K562 (cell line): ENCODE results near the gene FASTK. TPM values are rescaled to one million over a fixed set of nuclear protein-coding genes. Genes with fewer than 3 reads are reported as not detected.

Experiments
- ATAC-seq: fragments of 200-7000 bp; cut with Tn5 transposase; 3 replicates; pipeline ENCODE4 v1.9.1; 2020; ENCODE audit warnings: moderate library complexity
- BruUV-seq: library from RNA; stranded (reverse); fragments of 400-500 nt; replicated peaks from 2 replicates; lab custom pipeline; 2021; lab: Mats Ljungman, UMichigan
- CTCF ChIA-PET: fragments of 300-600 bp; formaldehyde crosslinking; extraction: SDS; loops from one replicate; lab custom pipeline; 2021; ENCODE audit warnings: low intra/inter-chr PET ratio; lab: Yijun Ruan, JAX
- POLR2A ChIA-PET: fragments of 300-600, 350-650 bp; sonication (Branson Sonifier 250); formaldehyde crosslinking; extraction: SDS; loops from one replicate; lab custom pipeline; 2021; ENCODE audit warnings: antibody characterized with exemption, inconsistent platforms; lab: Yijun Ruan, JAX
- DNase-seq, 4 experiments: peaks; one replicate each; pipeline versions ENCODE4 v3.0.0 to v3.0.0-alpha.2; 2011 to 2018; ENCODE audit warnings: low spot score in 3 of 4, mixed read lengths in 3 of 4; ENCODE audit errors: extremely low read depth in 1 of 4
- FAIRE-seq: peaks from 2 replicates; lab custom pipeline; 2011; peaks lifted over from hg19 to GRCh38; lab: Jason Lieb, UNC
- H2AFZ ChIP-seq: 2 replicates; pipeline ENCODE4 v1.6.0; 2011; ENCODE audit warnings: low read depth, low read length, control low read depth, inconsistent platforms
- H3K27ac ChIP-seq: fragments of 200-600 bp; 3 replicates; pipeline ENCODE4 v1.8.0; 2011; ENCODE audit warnings: low read depth, mild to moderate bottlenecking, control low read depth, inconsistent platforms, low read length, moderate library complexity, mixed read lengths; ENCODE audit errors: extremely low read depth
- H3K27me3 ChIP-seq, 2 experiments: fragments of 300-600 bp in 1 of 2; 2 replicates in 1 of 2; 3 replicates in 1 of 2; pipeline versions ENCODE4 v1.6.0 to v1.8.0; 2011; ENCODE audit warnings: inconsistent platforms in 2 of 2, low read length in 2 of 2, mild to moderate bottlenecking in 1 of 2, mixed read lengths in 1 of 2, moderate library complexity in 1 of 2; ENCODE audit not compliant: control insufficient read depth in 2 of 2, insufficient read depth in 2 of 2
- H3K36me3 ChIP-seq: fragments of 300-600 bp; 3 replicates; pipeline ENCODE4 v1.8.0; 2011; ENCODE audit warnings: mild to moderate bottlenecking, low read length, inconsistent platforms; ENCODE audit not compliant: control insufficient read depth, insufficient read depth
- H3K4me1 ChIP-seq, 2 experiments: fragments of 200-600 bp in 1 of 2; replicated peaks in 1 of 2; 2 replicates in 1 of 2; 3 replicates in 1 of 2; pipeline versions ENCODE4 v1.5.1 to v1.8.0; 2011; ENCODE audit warnings: inconsistent platforms in 2 of 2, low read length in 2 of 2, mild to moderate bottlenecking in 1 of 2, mixed read lengths in 1 of 2, moderate library complexity in 1 of 2; ENCODE audit not compliant: control insufficient read depth in 2 of 2, insufficient read depth in 2 of 2
- H3K4me2 ChIP-seq: 2 replicates; pipeline ENCODE4 v1.6.1; 2011; ENCODE audit warnings: low read length, control low read depth, inconsistent platforms, mixed read lengths; ENCODE audit not compliant: insufficient read depth
- H3K4me3 ChIP-seq: fragments of 200-600 bp; sonication (generic), shearing (Covaris generic); 2 replicates; pipeline ENCODE4 v1.5.1; 2016; ENCODE audit warnings: control low read depth, inconsistent platforms
- H3K79me2 ChIP-seq: fragments of 200-600 bp; 3 replicates; pipeline ENCODE4 v1.8.0; 2011; ENCODE audit warnings: low read length, inconsistent platforms; ENCODE audit not compliant: control insufficient read depth, insufficient read depth
- H3K9ac ChIP-seq, 2 experiments: 2 replicates each; pipeline versions ENCODE4 v1.6.0 to v1.6.1; 2011; ENCODE audit warnings: low read depth in 2 of 2, low read length in 2 of 2, control low read depth in 1 of 2, inconsistent platforms in 1 of 2, mild to moderate bottlenecking in 1 of 2, mixed read lengths in 1 of 2; ENCODE audit not compliant: insufficient read depth in 1 of 2
- H3K9me1 ChIP-seq: one replicate; pipeline ENCODE4 v1.6.0; 2011; ENCODE audit warnings: inconsistent platforms, mild to moderate bottlenecking, low read length, moderate library complexity; ENCODE audit not compliant: control insufficient read depth, insufficient read depth
- H3K9me3 ChIP-seq: replicated peaks from 2 replicates; pipeline ENCODE4 v1.5.1; 2011; ENCODE audit warnings: low read depth, low read length, inconsistent platforms; ENCODE audit not compliant: control insufficient read depth, insufficient read depth
- H4K20me1 ChIP-seq: replicated peaks from 2 replicates; pipeline ENCODE4 v1.6.1; 2011; ENCODE audit warnings: low read length, inconsistent platforms, mixed read lengths; ENCODE audit not compliant: control insufficient read depth, insufficient read depth
- BRD4 ChIP-seq: fragments of 200-600 bp; sonication (generic); IDR thresholded peaks from 2 replicates; pipeline ENCODE4 v1.6.1; 2017; ENCODE audit warnings: inconsistent platforms
- CTCF ChIP-seq, 3 experiments: IDR thresholded peaks in 2 of 3; conservative IDR thresholded peaks in 1 of 3; 2 replicates each; pipeline ENCODE4 v1.5.1; 2011 to 2012; ENCODE audit warnings: low read length in 3 of 3, mild to moderate bottlenecking in 3 of 3, control low read depth in 2 of 3, improper control_type of control experiment in 1 of 3, inconsistent platforms in 1 of 3, low read depth in 1 of 3, mixed read lengths in 1 of 3, moderate library complexity in 1 of 3; ENCODE audit not compliant: insufficient read depth in 2 of 3
- HDAC1 ChIP-seq, 2 experiments: fragments of 450-650 bp; IDR thresholded peaks; 2 replicates each; pipeline ENCODE4 v1.6.1; 2016 to 2017; ENCODE audit warnings: inconsistent platforms in 1 of 2, mild to moderate bottlenecking in 1 of 2, moderate library complexity in 1 of 2
- NONO ChIP-seq, 2 experiments: fragments of 200-400 bp in 1 of 2; fragments of 450-650 bp in 1 of 2; formaldehyde crosslinking in 1 of 2; IDR thresholded peaks; 2 replicates each; pipeline ENCODE4 v1.6.1; 2017; ENCODE audit warnings: low read depth in 2 of 2, mild to moderate bottlenecking in 2 of 2, moderate library complexity in 2 of 2, low read length in 1 of 2
- NUFIP1 ChIP-seq: fragments of 450-650 bp; IDR thresholded peaks from 2 replicates; pipeline ENCODE4 v1.6.1; 2018; ENCODE audit not compliant: partially characterized antibody
- PHF20 ChIP-seq: fragments of 450-650 bp; IDR thresholded peaks from 2 replicates; pipeline ENCODE4 v1.6.1; 2018; ENCODE audit not compliant: partially characterized antibody
- PHF21A ChIP-seq: fragments of 450-650 bp; IDR thresholded peaks from 2 replicates; pipeline ENCODE4 v1.6.1; 2017; ENCODE audit warnings: low read depth, borderline replicate concordance
- POLR2G ChIP-seq: fragments of 200-400 bp; formaldehyde crosslinking; IDR thresholded peaks from 2 replicates; pipeline ENCODE4 v1.6.1; 2017; ENCODE audit warnings: low read depth, mild to moderate bottlenecking, antibody characterized with exemption, low read length, moderate library complexity
- SRSF9 ChIP-seq: fragments of 200-400 bp; formaldehyde crosslinking; IDR thresholded peaks from 2 replicates; pipeline ENCODE4 v1.6.1; 2017; ENCODE audit warnings: low read depth, low read length, borderline replicate concordance
- TFAP4 ChIP-seq: sonication (generic); formaldehyde crosslinking; IDR thresholded peaks from 2 replicates; pipeline ENCODE4 v1.8.0; 2022; ENCODE audit warnings: missing genetic modification reagents, mild to moderate bottlenecking, moderate library complexity, borderline replicate concordance
- ZMIZ1 ChIP-seq, 2 experiments: fragments of 150-350 bp in 1 of 2; IDR thresholded peaks; 2 replicates each; pipeline ENCODE4 v1.6.1; 2012 to 2016; ENCODE audit warnings: low read depth in 2 of 2, low read length in 2 of 2, mild to moderate bottlenecking in 1 of 2, moderate library complexity in 1 of 2
- ZNF408 ChIP-seq: fragments of 250-450 bp; sonication (Bioruptor Pico); IDR thresholded peaks from 2 replicates; pipeline ENCODE4 v1.4.0; 2020; ENCODE audit warnings: low read depth, mild to moderate bottlenecking, moderate library complexity
- WGBS: fragments of 100-300 bp; shearing (Covaris generic); methylation state at CpG from one replicate; pipeline ENCODE4 v1.1.6; 2016; ENCODE audit warnings: low coverage, mixed read lengths; ENCODE audit not compliant: insufficient coverage; ENCODE audit errors: missing lambda C conversion rate; 5-methylcytosine and 5-hydroxymethylcytosine counted together
- in situ Hi-C: fragments of 300-500 bp; cut with MboI; formaldehyde crosslinking; loops from 4 replicates; pipeline ENCODE4 v1.15.0; 2018; ENCODE audit warnings: inconsistent platforms, mixed read lengths
- intact Hi-C: fragments of 100-400 bp; cut with micrococcal nuclease; formaldehyde crosslinking; loops from 2 replicates; pipeline ENCODE4 v1.14.2; 2022
- polyA plus RNA-seq, 8 experiments: library from polyadenylated mRNA; depleted of rRNA in 4 of 8; stranded (reverse) in 5 of 8; unstranded in 3 of 8; fragments of >200 nt; fragmentation: Nextera tagmentation in 2 of 8; fragmentation: Illumina TruSeq in 1 of 8; extraction: Ambion mirVana in 2 of 8; extraction: Trizol in 1 of 8; gene quantifications; 2 replicates each; pipeline versions ENCODE4 v1.2.1 to v1.2.3, GENCODE V29; 2011 to 2014; ENCODE audit warnings: inconsistent platforms in 1 of 8, missing spikeins in 1 of 8
- total RNA-seq, 7 experiments: library from RNA; depleted of rRNA in 6 of 7; stranded (reverse); fragments of >200 nt in 6 of 7; fragmentation: Illumina TruSeq in 2 of 7; extraction: Trizol in 2 of 7; gene quantifications; 2 replicates each; pipeline versions ENCODE4 v1.2.1 to v1.2.3, GENCODE V29; 2011 to 2021; ENCODE audit warnings: low replicate concordance in 1 of 7

The FASTK gene
- total and polyA plus RNA-seq, 9 of the 15 experiments (the other 6 are each of a cell fraction or from before 2014, with no cell fraction given), result 0.51 to 150 (median 48.2) TPM

GRCh38 chr7:151088856-151089699 is 8.5 kb upstream of the FASTK start:
- H4K20me1 ChIP-seq, result peaks cover 54% of the 10 kb centered on the region
- H2AFZ ChIP-seq, result no peak overlapping the region
- H3K4me3 ChIP-seq, result no peak overlapping the region; the same call in 1 of the 2 replicates
- in situ Hi-C loops, result no loop called here
- H3K9me1 ChIP-seq, result peaks cover 9% of the 10 kb centered on the region
- peak overlapping the region; percentile 84 to 98; a peak in 3 of 4 replicates for H3K9ac ChIP-seq
- H3K4me2 ChIP-seq, result no peak overlapping the region
- peak overlapping the region; percentile 38; the same call in 2 of the 3 replicates for H3K27ac ChIP-seq
- H3K4me1 ChIP-seq, result peaks cover 36 to 63% of the 10 kb centered on the region in 2 experiments
- FAIRE-seq (no peak), DNase-seq (no peak), ATAC-seq (no peak)
- intact Hi-C loops, result loop anchor here (10.0 kb wide), 1 partner anchor 774 kb away; no protein-coding TSS in a partner anchor
- ChIA-PET POLR2A (interaction anchor here (0.6 to 1.7 kb wide), 7 partner anchors 15 to 110 kb away, joined by 3 to 5 read pairs (median 3); no protein-coding TSS in a partner anchor), CTCF (no interaction called here)
- H3K36me3 ChIP-seq, result peaks cover 63% of the 10 kb centered on the region; the same call in 2 of the 3 replicates
- no peaks in the 10 kb centered on the region for H3K27me3 ChIP-seq
- 82% methylated on average over 30 of the region's 30 CpGs for WGBS
- BruUV-seq, result no TSS peak
- peaks cover 77% of the 10 kb centered on the region for H3K79me2 ChIP-seq
- no peaks in the 10 kb centered on the region for H3K9me3 ChIP-seq
- TF ChIP-seq POLR2G (peak; percentile 50; the same call in 1 of the 2 replicates), TFAP4 (CRISPR knock-in tag) (peak; percentile 30; the same call in 1 of the 2 replicates), SRSF9 (no peak), HDAC1 (IDR thresholded peaks at IDR 0.05) (peak in 1 of 2 experiments; percentile 39; a peak in 1 of 4 replicates), NONO (IDR thresholded peaks at IDR 0.05; ENCODE audit: low read depth in 2 of 2, low read length in 1 of 2) (no peak), PHF21A (no peak), CTCF (IDR thresholded peaks at IDR 0.05 in 2 of 3, conservative IDR thresholded peaks at IDR 0.05 in 1 of 3; ENCODE audit: insufficient read depth in 2 of 3, low read depth in 1 of 3, low read length in 3 of 3) (no peak), ZMIZ1 (IDR thresholded peaks at IDR 0.05; ENCODE audit: low read depth in 2 of 2, low read length in 2 of 2) (no peak), BRD4 (no peak), PHF20 (no peak), NUFIP1 (no peak), ZNF408 (CRISPR knock-in tag) (no peak)
